BLaER1 treated with 17β-estradiol and CSF1 and Interleukin-3, amounts not matched to agents 10 nM and 100 nM (cell line): Measurements from ENCODE around the gene HLA-DQB1.
"Not testable (repeated sequence)": the region's sequence is repeated elsewhere in the genome, so short reads cannot be mapped to it uniquely, and the experiment has no call there.

ENCODE experiments used
- H3K27ac ChIP-seq, 11 experiments: shearing (Covaris generic); formaldehyde crosslinking; 2 replicates each; pipeline ENCODE4 v1.8.1; 2022
- H3K27me3 ChIP-seq, 11 experiments: shearing (Covaris generic); formaldehyde crosslinking; 2 replicates each; pipeline ENCODE4 v1.8.1; 2022
- H3K36me3 ChIP-seq, 11 experiments: shearing (Covaris generic); formaldehyde crosslinking; 2 replicates each; pipeline ENCODE4 v1.8.1; 2022
- H3K4me1 ChIP-seq, 10 experiments: shearing (Covaris generic); formaldehyde crosslinking; 2 replicates each; pipeline ENCODE4 v1.8.1; 2022
- H3K4me2 ChIP-seq, 11 experiments: shearing (Covaris generic); formaldehyde crosslinking; 2 replicates each; pipeline ENCODE4 v1.8.1; 2022
- H3K4me3 ChIP-seq, 10 experiments: shearing (Covaris generic); formaldehyde crosslinking; 2 replicates each; pipeline ENCODE4 v1.8.1; 2022
- H3K9ac ChIP-seq, 11 experiments: shearing (Covaris generic); formaldehyde crosslinking; 2 replicates each; pipeline ENCODE4 v1.8.1; 2022
- H3K9me3 ChIP-seq, 11 experiments: shearing (Covaris generic); formaldehyde crosslinking; replicated peaks in 1 of 11; 2 replicates each; pipeline ENCODE4 v1.8.1; 2022
- H4K20me1 ChIP-seq, 11 experiments: shearing (Covaris generic); formaldehyde crosslinking; 2 replicates each; pipeline ENCODE4 v1.8.1; 2022
- Cebpa-rat ChIP-seq, 11 experiments: shearing (Covaris generic); IDR thresholded peaks; 2 replicates each; pipeline ENCODE4 v1.8.1; 2022

HLA-DQB1 gene

DNA sequence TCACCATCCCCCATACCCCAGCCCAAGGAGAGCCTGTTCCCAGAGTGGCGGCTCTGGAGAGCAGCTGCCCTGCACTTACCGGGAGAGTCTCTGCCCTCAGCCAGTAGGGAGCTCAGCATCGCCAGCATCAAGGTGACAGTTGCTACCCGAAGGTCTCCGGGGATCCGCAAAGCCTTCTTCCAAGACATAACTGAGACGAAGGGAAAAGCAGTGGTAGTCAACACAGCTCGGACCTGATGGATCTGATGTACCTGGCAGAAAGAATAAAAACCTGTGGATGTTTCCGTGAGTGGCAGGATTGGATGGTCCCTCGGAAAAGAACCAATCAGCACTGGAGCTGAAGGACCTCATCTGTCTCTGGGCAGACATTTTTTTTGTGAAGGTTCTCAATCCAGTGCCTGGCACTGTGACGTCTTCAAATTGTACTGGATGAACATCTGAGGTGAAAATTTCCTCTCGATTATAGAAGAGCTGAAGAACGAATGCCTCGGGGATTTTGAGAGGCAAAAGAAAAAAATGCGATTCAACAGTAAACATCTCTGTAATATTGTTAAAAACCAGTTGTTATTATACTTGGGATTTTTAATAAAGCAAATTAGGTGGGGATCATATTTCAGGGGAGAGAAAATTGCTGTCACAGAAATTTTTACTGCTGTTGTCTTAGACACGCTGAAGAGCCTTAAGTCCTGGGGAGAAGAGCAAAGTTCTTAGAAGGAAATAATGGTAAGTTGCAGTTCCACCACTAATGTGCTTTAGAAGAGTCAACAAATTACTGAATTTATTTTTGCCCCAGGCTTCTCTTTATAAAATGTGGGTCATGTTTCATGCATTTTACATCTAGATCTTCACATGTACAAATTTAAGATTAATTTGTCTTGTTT lies at the start of gene HLA-DQB1:
TSS of gene HLA-DQB1 (minus strand) at position 238 of the 881 bp plus-strand sequence. CDS start at position 188, 50 bp downstream.
- H3K4me2 ChIP-seq, result no peak within 1 kb of the TSS

DNA sequence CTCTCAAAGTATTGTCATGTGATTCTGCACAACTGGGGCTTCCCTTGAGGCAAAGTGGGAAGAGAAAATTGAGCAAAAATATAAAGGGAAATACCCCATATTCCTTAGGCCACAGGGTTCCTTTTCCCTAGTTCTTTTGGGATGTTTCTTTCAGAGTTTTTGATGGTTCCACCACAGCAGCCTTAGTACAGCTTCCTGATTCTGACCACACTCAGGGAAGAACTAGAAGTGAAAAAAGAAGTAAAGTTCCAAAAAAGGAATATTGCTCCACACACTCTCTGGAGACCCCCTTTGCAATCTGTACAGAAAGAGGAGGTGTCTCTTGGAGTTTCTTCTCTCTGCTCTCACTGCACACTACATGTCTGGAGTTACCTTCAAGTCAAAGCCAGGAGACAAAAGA lies 46.8 kb upstream of the HLA-DQB1 start:
- Histone ChIP-seq H3K27me3 (no peaks in the 10 kb centered on the region), H3K36me3 (no peaks in the 10 kb centered on the region), H3K9me3 (no peaks in the 10 kb centered on the region), H4K20me1 (no peaks in the 10 kb centered on the region), H3K27ac (no peak overlapping the region), H3K9ac (0 out of 22 replicates have a peak overlapping the region, but pooled peaks of 1 of the 11 experiments have one; percentile 7), H3K4me1 (peaks cover 5 to 28% (median 11%) of the 10 kb centered on the region in 10 experiments; a peak in 19 of 20 replicates), H3K4me3 (no peak overlapping the region), H3K4me2 (peak overlapping the region in 10 of 11 experiments; percentile 9 to 84 (median 66); a peak in 19 of 22 replicates)
- no peak for TF ChIP-seq Cebpa-rat (IDR thresholded peaks at IDR 0.05)

More for the DNA sequence above, at the start of gene HLA-DQB1:
- H3K27me3 ChIP-seq, result peaks cover 0 to 10% (median 6%) of the 10 kb centered on the region in 11 experiments; a peak in 13 of 22 replicates
- H3K9ac ChIP-seq, result no peak within 1 kb of the TSS
- peak within 1 kb of the TSS in 6 of 10 experiments; percentile 41 to 53 (median 48); a peak in 7 of 20 replicates for H3K4me3 ChIP-seq
- H3K27ac ChIP-seq, result no peak within 1 kb of the TSS
- no peaks in the 10 kb centered on the region; a peak in 2 of 20 replicates for H3K4me1 ChIP-seq
- H4K20me1 ChIP-seq, result no peaks in the 10 kb centered on the region
- no peak for TF ChIP-seq Cebpa-rat (IDR thresholded peaks at IDR 0.05)
- no peaks in the 10 kb centered on the region for H3K9me3 ChIP-seq
- H3K36me3 ChIP-seq, result no peaks in the 10 kb centered on the region

DNA sequence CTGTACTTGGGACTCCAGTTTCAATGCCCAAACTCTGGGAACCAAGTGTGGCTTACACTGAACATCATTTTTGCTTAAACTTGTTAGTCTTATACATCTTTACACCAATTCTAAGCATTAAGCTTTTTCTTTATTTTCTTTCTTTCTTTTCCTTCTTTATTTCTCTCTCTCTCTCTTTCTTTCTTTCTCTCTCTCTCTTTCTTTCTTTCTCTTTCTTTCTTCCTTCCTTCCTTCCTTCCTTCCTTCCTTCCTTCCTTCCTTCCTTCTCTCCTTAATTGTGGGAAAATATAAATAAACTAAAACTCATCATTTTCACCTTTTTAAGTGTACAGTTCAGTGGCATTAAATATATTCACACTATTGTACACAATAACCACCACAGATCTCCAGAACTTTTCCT lies 43.2 kb upstream of the HLA-DQB1 start:
- Histone ChIP-seq H3K4me3 (no peak overlapping the region), H3K4me2 (no peak overlapping the region), H3K36me3 (no peaks in the 10 kb centered on the region), H3K9me3 (no peaks in the 10 kb centered on the region; a peak in 1 of 22 replicates), H4K20me1 (no peaks in the 10 kb centered on the region), H3K9ac (no peak overlapping the region), H3K27me3 (no peaks in the 10 kb centered on the region), H3K27ac (no peak overlapping the region), H3K4me1 (peaks cover 5 to 28% (median 11%) of the 10 kb centered on the region in 10 experiments; a peak in 19 of 20 replicates)
- no peak for TF ChIP-seq Cebpa-rat (IDR thresholded peaks at IDR 0.05)

DNA sequence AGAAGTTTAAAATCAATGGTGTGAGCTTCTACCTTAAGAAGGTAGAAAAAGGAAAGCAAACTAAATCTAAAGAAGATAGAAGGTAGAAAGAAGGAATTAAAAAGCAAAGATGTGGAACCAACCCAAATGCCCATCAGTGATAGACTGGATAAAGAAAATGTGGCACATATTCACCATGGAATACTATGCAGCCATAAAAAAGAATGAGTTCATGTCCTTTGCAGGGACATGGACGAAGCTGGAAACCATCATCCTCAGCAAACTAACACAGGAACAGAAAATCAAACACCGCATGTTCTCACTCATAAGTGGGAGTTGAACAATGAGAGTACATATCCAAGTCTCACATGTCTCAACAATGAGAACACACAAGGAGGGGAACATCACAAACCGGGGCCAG lies 38.7 kb upstream of the HLA-DQB1 start:
- H3K36me3 ChIP-seq, H3K27me3 ChIP-seq, H3K4me1 ChIP-seq, H3K27ac ChIP-seq, H4K20me1 ChIP-seq, H3K9me3 ChIP-seq, H3K4me2 ChIP-seq, H3K9ac ChIP-seq, H3K4me3 ChIP-seq: not testable (repeated sequence)

DNA sequence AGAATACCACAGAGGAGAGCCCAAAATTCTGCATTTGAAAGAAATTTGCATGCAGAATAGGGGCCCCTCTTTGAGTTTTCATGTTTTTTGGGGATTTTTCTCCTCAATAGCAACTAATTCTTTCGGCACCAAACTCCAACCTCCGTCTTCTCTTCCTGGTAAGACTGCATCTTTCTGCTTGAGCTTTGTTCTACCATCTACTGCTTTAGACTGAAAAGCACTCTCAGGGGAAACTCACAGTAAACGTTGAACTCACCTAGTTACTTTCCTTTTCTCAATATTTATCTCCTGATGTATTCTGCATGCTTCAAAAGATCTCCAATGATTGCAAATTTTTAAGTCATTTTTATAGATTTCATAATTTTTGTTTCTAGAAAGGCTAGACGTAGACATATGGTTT lies 36.9 kb upstream of the HLA-DQB1 start:
- Histone ChIP-seq H3K27ac (no peak overlapping the region), H3K4me3 (no peak overlapping the region), H3K36me3 (no peaks in the 10 kb centered on the region), H3K9ac (no peak overlapping the region), H3K27me3 (no peaks in the 10 kb centered on the region), H3K4me2 (no peak overlapping the region), H3K4me1 (no peaks in the 10 kb centered on the region; a peak in 1 of 20 replicates), H3K9me3 (no peaks in the 10 kb centered on the region; a peak in 1 of 22 replicates), H4K20me1 (no peaks in the 10 kb centered on the region)
- no peak for TF ChIP-seq Cebpa-rat (IDR thresholded peaks at IDR 0.05)

DNA sequence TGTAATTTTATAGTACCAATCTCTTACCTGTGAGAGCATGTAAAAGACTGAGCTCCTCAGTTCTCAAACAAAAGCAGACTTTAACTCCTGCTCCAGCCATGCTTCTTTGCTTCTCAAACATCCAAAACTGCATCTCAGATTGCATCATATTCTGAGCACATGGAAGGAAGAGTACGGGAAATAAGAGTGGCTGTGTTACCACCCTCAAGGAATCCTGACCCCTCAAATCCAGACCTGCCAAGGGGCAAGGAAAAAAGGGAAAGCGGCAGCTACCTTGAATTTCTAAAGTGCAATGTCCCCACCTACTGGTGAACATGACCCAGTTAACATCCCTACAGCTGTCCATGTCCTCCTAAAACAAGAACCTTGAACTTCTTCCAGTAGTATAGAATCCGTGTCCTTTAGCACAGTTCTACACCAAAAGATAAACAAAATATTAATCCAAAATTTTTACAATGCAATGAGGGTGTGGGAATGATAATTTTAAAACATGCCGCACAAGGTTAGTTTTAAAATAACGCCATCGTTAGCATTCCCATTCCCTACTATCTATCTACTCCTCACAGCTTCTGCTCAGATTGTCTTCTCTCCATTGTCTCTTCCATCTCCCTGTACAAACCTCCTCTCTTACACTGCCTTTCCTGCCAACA lies 34.1 kb upstream of the HLA-DQB1 start:
- Histone ChIP-seq H3K4me1 (peaks cover 0 to 9% (median 0%) of the 10 kb centered on the region in 10 experiments; a peak in 2 of 20 replicates), H4K20me1 (no peaks in the 10 kb centered on the region), H3K4me2 (peak overlapping the region in 1 of 11 experiments; percentile 54; a peak in 1 of 22 replicates), H3K9ac (no peak overlapping the region), H3K4me3 (no peak overlapping the region), H3K9me3 (no peaks in the 10 kb centered on the region; a peak in 1 of 22 replicates), H3K36me3 (no peaks in the 10 kb centered on the region), H3K27ac (no peak overlapping the region), H3K27me3 (no peaks in the 10 kb centered on the region)
- no peak for TF ChIP-seq Cebpa-rat (IDR thresholded peaks at IDR 0.05)

DNA sequence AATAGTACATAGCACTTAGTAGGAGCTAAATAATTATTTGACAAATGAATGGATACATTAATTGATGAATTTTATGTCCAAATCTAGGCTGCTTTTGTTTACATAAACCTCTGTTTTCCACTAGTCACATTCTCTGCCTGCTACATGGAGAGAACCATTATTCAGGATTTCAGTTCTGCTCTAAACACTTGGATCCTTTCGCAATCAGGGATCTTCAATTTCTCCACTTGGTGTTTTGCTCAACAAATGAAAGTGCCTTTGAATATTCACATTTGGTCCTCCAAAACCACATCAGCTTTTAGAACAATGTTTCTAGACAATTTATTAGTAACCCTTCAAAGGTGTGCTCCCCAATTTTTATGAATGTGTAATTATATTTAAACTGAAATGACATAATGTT lies 30.6 kb upstream of the HLA-DQB1 start:
- H3K4me2 ChIP-seq, result peak overlapping the region in 2 of 11 experiments; percentile 13 to 16; a peak in 1 of 22 replicates
- no peak overlapping the region for H3K4me3 ChIP-seq
- no peak overlapping the region for H3K9ac ChIP-seq
- TF ChIP-seq Cebpa-rat (IDR thresholded peaks at IDR 0.05), result no peak
- H3K27ac ChIP-seq, result no peak overlapping the region
- H4K20me1 ChIP-seq, result no peaks in the 10 kb centered on the region
- no peaks in the 10 kb centered on the region for H3K27me3 ChIP-seq
- H3K9me3 ChIP-seq, result no peaks in the 10 kb centered on the region; a peak in 1 of 22 replicates
- H3K4me1 ChIP-seq, result peaks cover 0 to 9% (median 0%) of the 10 kb centered on the region in 10 experiments; a peak in 2 of 20 replicates
- H3K36me3 ChIP-seq, result no peaks in the 10 kb centered on the region

DNA sequence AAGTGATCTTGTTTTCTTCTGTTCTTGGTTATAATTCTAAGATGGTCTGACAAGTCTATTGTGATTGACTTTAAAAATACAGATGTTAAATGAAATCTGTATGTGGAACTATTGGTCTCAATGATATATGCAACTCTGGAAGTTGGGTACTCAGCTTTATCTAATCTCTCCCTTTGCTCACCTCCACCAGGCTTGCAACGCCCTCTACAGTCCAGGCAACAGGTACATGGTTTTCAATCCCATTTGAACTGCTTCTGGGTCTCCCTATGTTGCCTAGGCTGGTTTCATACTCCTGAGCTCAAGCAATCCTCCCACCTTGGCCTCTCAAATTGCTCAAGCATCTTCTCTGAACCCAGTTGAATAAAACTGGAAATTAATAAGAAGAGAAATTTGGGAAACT lies 25.6 kb upstream of the HLA-DQB1 start:
- no peaks in the 10 kb centered on the region for H4K20me1 ChIP-seq
- H3K27ac ChIP-seq, result no peak overlapping the region
- H3K4me2 ChIP-seq, result no peak overlapping the region
- H3K36me3 ChIP-seq, result no peaks in the 10 kb centered on the region
- TF ChIP-seq Cebpa-rat (IDR thresholded peaks at IDR 0.05), result no peak
- H3K4me3 ChIP-seq, result no peak overlapping the region
- no peaks in the 10 kb centered on the region; a peak in 1 of 22 replicates for H3K9me3 ChIP-seq
- no peaks in the 10 kb centered on the region for H3K27me3 ChIP-seq
- peaks cover 0 to 6% (median 0%) of the 10 kb centered on the region in 10 experiments; a peak in 2 of 20 replicates for H3K4me1 ChIP-seq
- no peak overlapping the region for H3K9ac ChIP-seq
